Vagina (tissue), 2 donors: ENCODE data around the gene FAM171A1.

Experiments
- CTCF ChIP-seq, 3 experiments: fragments of 450-650 bp in 2 of 3; fragments of 200-600 bp in 1 of 3; sonication (generic) in 1 of 3; IDR thresholded peaks; one replicate each; pipeline ENCODE4 v1.5.1; 2017 to 2019; ENCODE audit warnings: antibody characterized with exemption in 3 of 3, mild to moderate bottlenecking in 2 of 3, moderate library complexity in 2 of 3
- POLR2A ChIP-seq, 2 donors: fragments of 450-650 bp; IDR thresholded peaks; one replicate each; pipeline ENCODE4 v1.6.1; 2017; ENCODE audit warnings: antibody characterized with exemption in 2 of 2, mild to moderate bottlenecking in 2 of 2, moderate library complexity in 2 of 2
- POLR2AphosphoS5 ChIP-seq, 2 donors: sonication (generic); formaldehyde crosslinking; IDR thresholded peaks; one replicate each; pipeline ENCODE4 v1.9.0; 2017; ENCODE audit warnings: antibody characterized with exemption in 2 of 2, mild to moderate bottlenecking in 2 of 2, low read depth in 1 of 2; ENCODE audit not compliant: insufficient read depth in 1 of 2

- TF ChIP-seq POLR2A (IDR thresholded peaks at IDR 0.05) (no peak), CTCF (IDR thresholded peaks at IDR 0.05) (no peak), POLR2AphosphoS5 (IDR thresholded peaks at IDR 0.05; ENCODE audit: insufficient read depth in 1 of 2, low read depth in 1 of 2) (no peak)
Measured at GRCh38 chr10:15374156-15374555, 3.1 kb upstream of the FAM171A1 start.
